C1 segment of cervical spinal cord (tissue), 14 donors: ENCODE measurements around the gene THEMIS.
"Not testable (repeated sequence)": the region's sequence is repeated elsewhere in the genome, so short reads cannot be mapped to it uniquely, and the experiment has no call there.

Experiments
- DNase-seq, 14 donors: peaks; one replicate each; lab custom pipeline; 2025; lab: John Stamatoyannopoulos, UW

Gene THEMIS

GRCh38 chr6:127917766-127918165, 16.9 kb upstream of the THEMIS start:
- no peak for DNase-seq

GRCh38 chr6:127914240-127914639, 13.4 kb upstream of the THEMIS start:
- DNase-seq, result no peak

- DNase-seq, result no peak
Measured at GRCh38 chr6:127912914-127913313, 12.1 kb upstream of the THEMIS start.

- no peak for DNase-seq
Measured at GRCh38 chr6:127907960-127908640, 7.2 kb upstream of the THEMIS start.

GRCh38 chr6:127904160-127904559, 3.3 kb upstream of the THEMIS start:
- no peak for DNase-seq

GRCh38 chr6:127902933-127903332, 2.1 kb upstream of the THEMIS start:
- DNase-seq, result no peak

GRCh38 chr6:127897484-127897883, 3.4 kb downstream of the THEMIS start:
- DNase-seq, result no peak

GRCh38 chr6:127894051-127894450, 6.8 kb downstream of the THEMIS start:
- no peak for DNase-seq

- DNase-seq, result no peak
Measured at GRCh38 chr6:127893541-127893940, 7.3 kb downstream of the THEMIS start.

- DNase-seq, result no peak
Measured at GRCh38 chr6:127891731-127892326, 9.0 kb downstream of the THEMIS start.

GRCh38 chr6:127886603-127887002, 14.3 kb downstream of the THEMIS start:
- no peak for DNase-seq

GRCh38 chr6:127884134-127884533, 16.7 kb downstream of the THEMIS start:
- no peak for DNase-seq

GRCh38 chr6:127881949-127882348, 18.9 kb downstream of the THEMIS start:
- not testable (repeated sequence) for DNase-seq

GRCh38 chr6:127880429-127880828, 20.4 kb downstream of the THEMIS start:
- DNase-seq, result no peak

- DNase-seq, result peak in 1 of 14 donors; percentile 40
Measured at GRCh38 chr6:127879685-127880084, 21.2 kb downstream of the THEMIS start.

GRCh38 chr6:127878115-127878514, 22.7 kb downstream of the THEMIS start:
- DNase-seq, result no peak

- no peak for DNase-seq
Measured at GRCh38 chr6:127877231-127877630, 23.6 kb downstream of the THEMIS start.

GRCh38 chr6:127869772-127870404, 31.0 kb downstream of the THEMIS start:
- DNase-seq, result peak in 8 of 14 donors; percentile 3 to 89 (median 38)

GRCh38 chr6:127869183-127869582, 31.7 kb downstream of the THEMIS start:
- DNase-seq, result no peak

- no peak for DNase-seq
Measured at GRCh38 chr6:127868338-127868737, 32.5 kb downstream of the THEMIS start.

GRCh38 chr6:127866766-127867165, 34.1 kb downstream of the THEMIS start:
- no peak for DNase-seq

GRCh38 chr6:127865108-127865507, 35.8 kb downstream of the THEMIS start:
- DNase-seq, result no peak

- DNase-seq, result no peak
Measured at GRCh38 chr6:127864701-127865100, 36.2 kb downstream of the THEMIS start.
